GM18517 (cell line): ENCODE data around the gene GPC6.

ENCODE experiments used
- ATAC-seq: cut with Tn5 transposase; IDR thresholded peaks from one replicate; pipeline ENCODE4 v1.9.1; 2021; ENCODE audit warnings: mild to moderate bottlenecking, moderate library complexity; ENCODE audit not compliant: unreplicated experiment

The GPC6 gene

GRCh38 chr13:93266681-93267080 lies 40.1 kb downstream of the GPC6 start:
- ATAC-seq = no peak

GRCh38 chr13:93268327-93269028 lies 41.9 kb downstream of the GPC6 start:
- no peak for ATAC-seq

GRCh38 chr13:93270769-93271742 lies 44.4 kb downstream of the GPC6 start:
- no peak for ATAC-seq

GRCh38 chr13:93279982-93280381 lies 53.4 kb downstream of the GPC6 start:
- ATAC-seq = no peak

GRCh38 chr13:93280688-93281087 lies 54.1 kb downstream of the GPC6 start:
- no peak for ATAC-seq

GRCh38 chr13:93283255-93283654 lies 56.6 kb downstream of the GPC6 start:
- ATAC-seq = no peak

GRCh38 chr13:93284064-93284463 lies 57.5 kb downstream of the GPC6 start:
- no peak for ATAC-seq

- ATAC-seq = no peak
Observed at GRCh38 chr13:93286047-93286446, 59.4 kb downstream of the GPC6 start.

- ATAC-seq = no peak
Observed at GRCh38 chr13:93289053-93289452, 62.4 kb downstream of the GPC6 start.

- no peak for ATAC-seq
Observed at GRCh38 chr13:93289842-93290241, 63.2 kb downstream of the GPC6 start.

GRCh38 chr13:93290503-93290902 lies 63.9 kb downstream of the GPC6 start:
- no peak for ATAC-seq

GRCh38 chr13:93292366-93292765 lies 65.8 kb downstream of the GPC6 start:
- no peak for ATAC-seq

GRCh38 chr13:93293710-93294109 lies 67.1 kb downstream of the GPC6 start:
- no peak for ATAC-seq

- no peak for ATAC-seq
Observed at GRCh38 chr13:93296584-93296983, 70.0 kb downstream of the GPC6 start.

- no peak for ATAC-seq
Observed at GRCh38 chr13:93298713-93299112, 72.1 kb downstream of the GPC6 start.

- no peak for ATAC-seq
Observed at GRCh38 chr13:93304134-93304533, 77.5 kb downstream of the GPC6 start.

- ATAC-seq = no peak
Observed at GRCh38 chr13:93304868-93305613, 78.4 kb downstream of the GPC6 start.

- no peak for ATAC-seq
Observed at GRCh38 chr13:93305886-93306285, 79.3 kb downstream of the GPC6 start.

GRCh38 chr13:93307136-93307535 lies 80.5 kb downstream of the GPC6 start:
- no peak for ATAC-seq

GRCh38 chr13:93307651-93308050 lies 81.0 kb downstream of the GPC6 start:
- ATAC-seq = no peak

GRCh38 chr13:93309886-93310523 lies 83.4 kb downstream of the GPC6 start:
- ATAC-seq = no peak
